Right lobe of liver (tissue), 6 donors: Measurements from ENCODE around the gene CDC45. TPM values are rescaled to one million over a fixed set of nuclear protein-coding genes. Genes with fewer than 3 reads are reported as not detected.

Source experiments
- ATAC-seq, 4 donors: fragments of 200-7000 bp; cut with Tn5 transposase; one replicate each; pipeline ENCODE4 v1.9.1; 2020; ENCODE audit warnings: mild to moderate bottlenecking in 4 of 4, moderate library complexity in 4 of 4
- DNase-seq, 3 donors: peaks; one replicate each; pipeline ENCODE4 v3.0.0-alpha.2; 2020
- H3K27ac ChIP-seq, 3 donors: fragments of 200-600 bp; one replicate each; pipeline ENCODE4 v1.8.0; 2022
- H3K27me3 ChIP-seq, 2 donors: fragments of 200-600 bp; one replicate each; pipeline ENCODE4 v1.8.0; 2022
- H3K36me3 ChIP-seq, 4 donors: fragments of 200-600 bp; sonication (generic) in 1 of 4; one replicate each; pipeline versions ENCODE4 v1.5.1 to v1.8.0; 2017 to 2022; ENCODE audit warnings: control low read depth in 1 of 4
- H3K4me1 ChIP-seq, 4 donors: fragments of 200-600 bp; sonication (generic) in 1 of 4; one replicate each; pipeline versions ENCODE4 v1.5.1 to v1.8.0; 2017 to 2022; ENCODE audit warnings: control low read depth in 1 of 4
- H3K4me3 ChIP-seq, 3 donors: fragments of 200-600 bp; one replicate each; pipeline ENCODE4 v1.8.0; 2022
- H3K9me3 ChIP-seq, 4 donors: fragments of 200-600 bp; sonication (generic) in 1 of 4; one replicate each; pipeline versions ENCODE4 v1.5.1 to v1.8.0; 2017 to 2022; ENCODE audit warnings: control low read depth in 1 of 4
- POLR2A ChIP-seq: fragments of 450-650 bp; IDR thresholded peaks from one replicate; pipeline ENCODE4 v1.6.1; 2017; ENCODE audit warnings: antibody characterized with exemption, mild to moderate bottlenecking
- WGBS: methylation state at CpG from one replicate; pipeline ENCODE4 v1.1.6; 2018; ENCODE audit warnings: low coverage, low lambda C conversion rate; ENCODE audit not compliant: insufficient coverage; ENCODE audit errors: missing lambda C conversion rate; 5-methylcytosine and 5-hydroxymethylcytosine counted together
- intact Hi-C, 2 donors: fragments of 100-400 bp; cut with DNase I; formaldehyde crosslinking; loops; one replicate each; pipeline versions ENCODE4 v1.11.2 to v1.14.1; 2022
- total RNA-seq, 6 experiments: library from RNA; depleted of rRNA in 2 of 6; stranded (reverse); fragments of >200 nt in 2 of 6; fragmentation: NEBNext Ultra II Directional in 3 of 6; extraction: Animal tissue kit (Norgen Biotek cat#: 25700) in 3 of 6; gene quantifications; one replicate each; pipeline versions ENCODE4 v1.1.0 to v1.2.4, GENCODE V29; 2016 to 2023
- TF ChIP-seq, protein P1 (sequence below), 4 donors: fragments of 200-600 bp in 3 of 4; fragments of 450-650 bp in 1 of 4; IDR thresholded peaks; one replicate each; pipeline versions ENCODE4 v1.5.1 to v1.8.0; 2016 to 2022; ENCODE audit warnings: antibody characterized with exemption in 4 of 4, mild to moderate bottlenecking in 2 of 4
- donor health status: DM: no; HTN: yes; CAD: no.
- donor health status: DM: no; HTN: no; CAD: no.
- donor health status: DM: no; HTN: no; CAD: no.
- donor health status: DM: no; HTN: yes; CAD: no.
- donor health status: DM: no; HTN: yes; CAD: no.

Gene CDC45
- total RNA-seq, 6 experiments from 2014 or later: 0.39 to 4.2 (median 0.56) TPM; not detected in 1

DNA sequence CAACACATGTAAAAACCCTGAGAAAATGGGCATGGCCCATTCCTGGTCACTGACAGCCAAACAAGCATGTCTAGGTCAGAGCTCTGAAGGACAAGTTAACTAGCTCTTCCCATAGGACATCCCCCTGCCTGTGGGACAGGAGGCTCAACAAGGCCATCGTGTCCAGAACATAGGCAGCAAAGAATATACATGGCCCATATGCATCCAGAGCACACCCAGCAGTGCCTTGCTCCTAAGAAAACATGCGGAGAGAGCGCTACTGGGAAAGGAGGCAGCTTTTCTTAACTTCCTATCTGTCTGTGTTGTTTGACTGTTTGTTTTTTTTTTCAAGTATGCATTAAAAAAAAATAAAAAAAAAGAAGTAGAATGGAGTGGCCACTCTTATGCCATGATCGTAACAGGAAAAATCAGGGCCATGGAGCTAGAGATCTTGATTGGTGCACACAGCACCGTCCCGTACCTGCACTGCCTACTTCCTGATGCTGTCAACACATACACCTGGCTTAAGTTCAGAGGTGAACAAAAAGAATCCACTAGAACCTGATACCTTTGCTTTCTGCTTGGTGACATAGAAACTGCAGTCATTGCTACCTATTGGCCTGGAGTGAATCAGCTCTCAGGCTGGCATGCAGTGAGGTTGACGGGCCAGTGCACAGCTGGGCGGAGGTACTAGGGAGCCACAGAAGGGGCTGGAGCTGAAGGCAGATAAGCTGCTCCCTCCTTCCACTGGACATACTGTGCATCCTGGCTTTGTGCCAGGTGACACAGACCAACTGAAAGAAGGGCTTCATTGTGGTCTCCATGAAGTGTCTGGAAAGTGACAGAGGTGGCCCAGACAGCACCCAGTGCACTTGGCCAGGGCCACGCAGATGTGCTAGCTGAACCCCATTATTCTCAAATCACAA is 12.6 kb upstream of the CDC45 start:
- TF ChIP-seq POLR2A: no peak
- TF ChIP-seq, protein P1, sequence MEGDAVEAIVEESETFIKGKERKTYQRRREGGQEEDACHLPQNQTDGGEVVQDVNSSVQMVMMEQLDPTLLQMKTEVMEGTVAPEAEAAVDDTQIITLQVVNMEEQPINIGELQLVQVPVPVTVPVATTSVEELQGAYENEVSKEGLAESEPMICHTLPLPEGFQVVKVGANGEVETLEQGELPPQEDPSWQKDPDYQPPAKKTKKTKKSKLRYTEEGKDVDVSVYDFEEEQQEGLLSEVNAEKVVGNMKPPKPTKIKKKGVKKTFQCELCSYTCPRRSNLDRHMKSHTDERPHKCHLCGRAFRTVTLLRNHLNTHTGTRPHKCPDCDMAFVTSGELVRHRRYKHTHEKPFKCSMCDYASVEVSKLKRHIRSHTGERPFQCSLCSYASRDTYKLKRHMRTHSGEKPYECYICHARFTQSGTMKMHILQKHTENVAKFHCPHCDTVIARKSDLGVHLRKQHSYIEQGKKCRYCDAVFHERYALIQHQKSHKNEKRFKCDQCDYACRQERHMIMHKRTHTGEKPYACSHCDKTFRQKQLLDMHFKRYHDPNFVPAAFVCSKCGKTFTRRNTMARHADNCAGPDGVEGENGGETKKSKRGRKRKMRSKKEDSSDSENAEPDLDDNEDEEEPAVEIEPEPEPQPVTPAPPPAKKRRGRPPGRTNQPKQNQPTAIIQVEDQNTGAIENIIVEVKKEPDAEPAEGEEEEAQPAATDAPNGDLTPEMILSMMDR (IDR thresholded peaks at IDR 0.05): no peak
- Histone ChIP-seq H3K4me3 (no peak overlapping the region), H3K27me3 (no peaks in the 10 kb centered on the region), H3K9me3 (no peaks in the 10 kb centered on the region), H3K27ac (no peak overlapping the region), H3K36me3 (peaks cover 0 to 86% (median 58%) of the 10 kb centered on the region in 4 donors), H3K4me1 (no peaks in the 10 kb centered on the region)
- ATAC-seq: no peak
- intact Hi-C loops: no loop called here
- peak in 1 of 3 donors; percentile 6 for DNase-seq
- WGBS: 97% methylated on average over 6 of the region's 9 CpGs

- intact Hi-C loops: no loop called here
- peaks cover 0 to 88% (median 60%) of the 10 kb centered on the region in 4 donors for H3K36me3 ChIP-seq
- H3K27ac ChIP-seq: no peak overlapping the region
- TF ChIP-seq, protein P1 (IDR thresholded peaks at IDR 0.05): no peak
- no peak for TF ChIP-seq POLR2A
- no peaks in the 10 kb centered on the region for H3K27me3 ChIP-seq
- H3K9me3 ChIP-seq: no peaks in the 10 kb centered on the region
- DNase-seq: no peak
- WGBS: 91% methylated on average over 5 of the region's 6 CpGs
- no peak overlapping the region for H3K4me3 ChIP-seq
- ATAC-seq: no peak
- no peaks in the 10 kb centered on the region for H3K4me1 ChIP-seq
Measured at GRCh38 chr22:19467912-19468311, 11.8 kb upstream of the CDC45 start.

DNA sequence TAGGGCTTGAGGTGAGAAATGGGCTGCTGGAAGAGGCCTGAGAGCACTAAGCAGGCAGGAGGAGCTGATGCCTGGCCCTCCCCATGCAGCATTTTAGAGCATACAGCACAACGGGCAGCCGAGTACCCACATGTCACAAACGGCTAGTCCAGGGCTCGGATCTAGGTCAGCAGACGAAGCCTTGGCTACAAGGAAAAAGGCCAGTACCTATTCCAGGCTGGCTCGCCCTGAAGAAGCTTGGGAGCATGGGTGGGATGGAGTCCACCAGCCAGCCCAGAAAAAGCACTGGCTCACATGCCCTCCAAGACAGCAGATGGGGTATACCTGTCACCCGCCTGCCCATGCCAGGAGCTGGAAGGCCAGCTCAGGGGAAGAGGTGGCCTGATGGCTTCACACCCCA is 10.3 kb upstream of the CDC45 start:
- intact Hi-C loops: no loop called here
- DNase-seq (no peak), ATAC-seq (no peak)
- Histone ChIP-seq H3K27me3 (no peaks in the 10 kb centered on the region), H3K9me3 (no peaks in the 10 kb centered on the region), H3K36me3 (peaks cover 0 to 87% (median 53%) of the 10 kb centered on the region in 4 donors), H3K27ac (no peak overlapping the region), H3K4me1 (no peaks in the 10 kb centered on the region), H3K4me3 (no peak overlapping the region)
- no peak for TF ChIP-seq POLR2A
- TF ChIP-seq, protein P1 (IDR thresholded peaks at IDR 0.05): no peak
- 83% methylated on average over 1 of the region's 7 CpGs for WGBS

DNA sequence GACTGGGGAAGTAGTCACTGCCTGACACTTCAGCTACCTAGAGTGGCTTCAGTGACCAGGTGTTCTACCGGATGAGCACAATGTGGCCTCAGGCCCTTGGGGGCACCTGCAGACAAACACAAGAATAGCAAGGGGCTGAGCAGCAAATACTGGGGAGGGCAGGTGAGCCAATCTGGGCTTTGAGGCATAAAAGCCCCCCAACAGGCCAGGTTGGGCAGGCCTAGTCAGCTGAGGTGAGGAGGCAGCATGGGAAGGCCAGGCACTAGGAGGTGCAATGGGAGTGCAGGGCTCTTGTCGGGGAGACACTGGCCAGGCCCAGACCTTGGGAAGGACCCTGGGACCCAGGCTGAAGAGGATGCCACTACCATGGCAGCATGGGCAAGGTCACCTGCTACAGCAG is 9.7 kb upstream of the CDC45 start:
- H3K36me3 ChIP-seq: peaks cover 0 to 87% (median 51%) of the 10 kb centered on the region in 4 donors
- intact Hi-C loops: no loop called here
- H3K4me1 ChIP-seq: no peaks in the 10 kb centered on the region
- H3K9me3 ChIP-seq: no peaks in the 10 kb centered on the region
- no peak overlapping the region for H3K27ac ChIP-seq
- no peak for ATAC-seq
- no peak overlapping the region for H3K4me3 ChIP-seq
- DNase-seq: no peak
- no peaks in the 10 kb centered on the region for H3K27me3 ChIP-seq
- no peak for TF ChIP-seq POLR2A
- WGBS: 90% methylated on average over 2 of the region's 2 CpGs

DNA sequence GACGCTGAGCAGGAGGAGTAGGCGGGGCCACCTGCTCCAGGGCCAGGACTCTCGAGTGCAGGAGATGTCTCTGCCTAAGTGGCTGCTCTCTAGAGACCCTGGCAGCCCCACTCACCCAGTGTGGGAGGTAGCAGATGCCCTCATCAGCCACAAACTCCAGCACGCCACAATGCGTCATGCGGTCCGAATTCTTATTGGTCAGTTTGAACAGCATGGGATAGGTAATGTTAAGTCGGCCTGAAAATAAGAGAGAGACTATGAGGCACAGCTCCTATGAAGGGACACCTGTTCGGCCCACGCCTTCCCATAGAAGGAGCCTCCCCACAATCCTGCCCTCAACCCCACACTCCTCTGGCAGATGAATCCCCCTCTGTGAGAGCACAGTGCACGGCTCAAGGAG is 8.1 kb upstream of the CDC45 start:
- WGBS: 95% methylated on average over 4 of the region's 11 CpGs
- TF ChIP-seq, protein P1 (IDR thresholded peaks at IDR 0.05): no peak
- no peak for TF ChIP-seq POLR2A
- Histone ChIP-seq H3K36me3 (peaks cover 0 to 76% (median 39%) of the 10 kb centered on the region in 4 donors), H3K27ac (no peak overlapping the region), H3K4me1 (no peaks in the 10 kb centered on the region), H3K27me3 (no peaks in the 10 kb centered on the region), H3K9me3 (no peaks in the 10 kb centered on the region), H3K4me3 (no peak overlapping the region)
- intact Hi-C loops: no loop called here
- ATAC-seq: no peak
- DNase-seq: no peak
